Superior temporal gyrus (tissue), 1 donor: ENCODE results near the gene ZNF695.
A peak's percentile ranks its signal among the peaks of the same experiment; 100 is the strongest.

Experiments
- DNase-seq: peaks from one replicate; pipeline ENCODE4 v3.0.0-alpha.2; 2016; ENCODE audit errors: extremely low spot score

ZNF695 gene

GRCh38 chr1:246959944-246960693 is 47.7 kb downstream of the ZNF695 start:
- DNase-seq = peak; percentile 66

GRCh38 chr1:246954126-246954525 is 53.7 kb downstream of the ZNF695 start:
- no peak for DNase-seq

GRCh38 chr1:246951413-246951812 is 56.4 kb downstream of the ZNF695 start:
- no peak for DNase-seq

GRCh38 chr1:246949956-246950355 is 57.9 kb downstream of the ZNF695 start:
- DNase-seq = no peak

GRCh38 chr1:246947255-246947654 is 60.6 kb downstream of the ZNF695 start:
- peak; percentile 71 for DNase-seq

GRCh38 chr1:246946366-246946765 is 61.5 kb downstream of the ZNF695 start:
- no peak for DNase-seq
